Measurements from ENCODE around the gene SLC2A13.

- TF ChIP-seq, protein P1, sequence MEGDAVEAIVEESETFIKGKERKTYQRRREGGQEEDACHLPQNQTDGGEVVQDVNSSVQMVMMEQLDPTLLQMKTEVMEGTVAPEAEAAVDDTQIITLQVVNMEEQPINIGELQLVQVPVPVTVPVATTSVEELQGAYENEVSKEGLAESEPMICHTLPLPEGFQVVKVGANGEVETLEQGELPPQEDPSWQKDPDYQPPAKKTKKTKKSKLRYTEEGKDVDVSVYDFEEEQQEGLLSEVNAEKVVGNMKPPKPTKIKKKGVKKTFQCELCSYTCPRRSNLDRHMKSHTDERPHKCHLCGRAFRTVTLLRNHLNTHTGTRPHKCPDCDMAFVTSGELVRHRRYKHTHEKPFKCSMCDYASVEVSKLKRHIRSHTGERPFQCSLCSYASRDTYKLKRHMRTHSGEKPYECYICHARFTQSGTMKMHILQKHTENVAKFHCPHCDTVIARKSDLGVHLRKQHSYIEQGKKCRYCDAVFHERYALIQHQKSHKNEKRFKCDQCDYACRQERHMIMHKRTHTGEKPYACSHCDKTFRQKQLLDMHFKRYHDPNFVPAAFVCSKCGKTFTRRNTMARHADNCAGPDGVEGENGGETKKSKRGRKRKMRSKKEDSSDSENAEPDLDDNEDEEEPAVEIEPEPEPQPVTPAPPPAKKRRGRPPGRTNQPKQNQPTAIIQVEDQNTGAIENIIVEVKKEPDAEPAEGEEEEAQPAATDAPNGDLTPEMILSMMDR (conservative IDR thresholded peaks at IDR 0.05; ENCODE audit: low read length), result no peak
- no peak for TF ChIP-seq EZH2phosphoT487 (IDR thresholded peaks at IDR 0.05; ENCODE audit: borderline replicate concordance)
These were observed 328.4 kb downstream of the SLC2A13 start for GRCh38 chr12:39777465-39777864.
